ENCODE data around the gene CFAP65. TPM values are rescaled to one million over a fixed set of nuclear protein-coding genes. Genes with fewer than 3 reads are reported as not detected.

CFAP65 gene
- total RNA-seq, 2 donors from 2014 or later: 0.05 to 1.6 TPM

DNA sequence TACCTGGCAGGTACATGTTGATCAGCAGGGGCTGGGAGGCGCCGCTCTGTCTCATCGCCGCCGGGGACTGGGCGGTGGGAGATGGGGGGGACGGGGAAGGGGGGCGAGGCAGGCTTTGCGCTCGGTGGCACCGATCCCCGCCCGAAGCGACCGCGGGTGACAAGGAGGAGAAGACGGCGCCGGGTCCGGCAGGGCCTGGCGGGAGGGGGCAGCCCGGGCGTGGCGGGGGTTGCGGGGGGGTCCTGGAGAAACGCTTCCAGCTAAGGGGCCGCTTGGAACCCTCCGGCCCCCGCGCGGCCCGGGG lies 56.3 kb downstream of the CFAP65 start, which contains the start of gene FEV:
TSS of gene FEV (minus strand) at position 164 of the 304 bp plus-strand sequence. CDS start at position 55, 109 bp downstream.
- Histone ChIP-seq H3K27ac (no peak within 1 kb of the TSS), H3K9me3 (no peaks in the 10 kb centered on the region), H3K9ac (ENCODE audit: low read depth in 2 of 2, low read length in 2 of 2) (no peak within 1 kb of the TSS), H3K4me3 (no peak within 1 kb of the TSS), H3K4me1 (peaks cover 9% of the 10 kb centered on the region), H3K27me3 (peaks cover 90% of the 10 kb centered on the region), H3K36me3 (no peaks in the 10 kb centered on the region)
- intact Hi-C loops (cut with DNase I): no loop called here
- DNase-seq: no peak
- TF ChIP-seq, protein P1, sequence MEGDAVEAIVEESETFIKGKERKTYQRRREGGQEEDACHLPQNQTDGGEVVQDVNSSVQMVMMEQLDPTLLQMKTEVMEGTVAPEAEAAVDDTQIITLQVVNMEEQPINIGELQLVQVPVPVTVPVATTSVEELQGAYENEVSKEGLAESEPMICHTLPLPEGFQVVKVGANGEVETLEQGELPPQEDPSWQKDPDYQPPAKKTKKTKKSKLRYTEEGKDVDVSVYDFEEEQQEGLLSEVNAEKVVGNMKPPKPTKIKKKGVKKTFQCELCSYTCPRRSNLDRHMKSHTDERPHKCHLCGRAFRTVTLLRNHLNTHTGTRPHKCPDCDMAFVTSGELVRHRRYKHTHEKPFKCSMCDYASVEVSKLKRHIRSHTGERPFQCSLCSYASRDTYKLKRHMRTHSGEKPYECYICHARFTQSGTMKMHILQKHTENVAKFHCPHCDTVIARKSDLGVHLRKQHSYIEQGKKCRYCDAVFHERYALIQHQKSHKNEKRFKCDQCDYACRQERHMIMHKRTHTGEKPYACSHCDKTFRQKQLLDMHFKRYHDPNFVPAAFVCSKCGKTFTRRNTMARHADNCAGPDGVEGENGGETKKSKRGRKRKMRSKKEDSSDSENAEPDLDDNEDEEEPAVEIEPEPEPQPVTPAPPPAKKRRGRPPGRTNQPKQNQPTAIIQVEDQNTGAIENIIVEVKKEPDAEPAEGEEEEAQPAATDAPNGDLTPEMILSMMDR (IDR thresholded peaks at IDR 0.05): no peak

DNA sequence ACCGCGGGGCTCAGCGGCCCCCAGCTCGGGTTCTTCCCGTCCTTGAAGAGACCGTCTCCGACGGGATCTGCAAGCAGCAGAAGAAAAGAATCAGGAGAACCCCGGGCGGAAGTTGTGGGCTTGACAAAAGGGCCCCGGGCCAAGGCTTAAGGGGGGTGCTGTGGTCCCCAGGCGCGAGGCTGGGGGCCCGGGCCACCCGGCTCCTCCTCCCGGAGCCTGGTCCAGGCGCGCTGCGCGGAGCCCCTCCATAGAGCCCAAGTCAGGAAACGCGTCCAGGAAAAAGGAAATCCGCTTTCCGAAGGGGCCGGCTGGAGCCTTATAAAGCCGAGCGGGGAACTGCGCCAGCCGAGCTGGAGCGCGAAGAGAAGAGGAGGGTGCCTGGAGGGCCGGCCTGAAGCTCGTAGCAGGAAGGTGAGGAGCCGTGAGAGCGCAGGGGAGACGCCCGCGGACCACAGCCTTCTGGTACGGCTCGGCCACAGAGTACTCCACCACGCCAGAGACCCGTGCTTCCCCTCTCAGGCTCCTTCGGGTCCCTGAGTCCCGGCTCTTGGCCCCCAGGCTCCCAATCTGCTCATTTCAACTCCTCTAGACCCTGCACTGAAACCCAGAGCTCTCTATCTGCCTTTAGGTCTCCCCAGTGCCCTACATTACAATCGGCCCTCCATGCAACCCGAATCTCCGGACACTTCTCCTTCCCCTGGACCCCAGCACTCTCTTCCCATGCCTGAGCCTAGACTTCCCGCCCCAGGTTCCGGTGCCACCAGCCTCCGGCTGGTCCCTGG lies 56.9 kb downstream of the CFAP65 start:
- peaks cover 9% of the 10 kb centered on the region for H3K4me1 ChIP-seq
- no peaks in the 10 kb centered on the region for H3K9me3 ChIP-seq
- H3K9ac ChIP-seq (ENCODE audit: low read depth in 2 of 2, low read length in 2 of 2): no peak overlapping the region
- H3K27me3 ChIP-seq: peaks cover 84% of the 10 kb centered on the region
- no peak overlapping the region for H3K27ac ChIP-seq
- intact Hi-C loops (cut with DNase I): no loop called here
- TF ChIP-seq, protein P1 (IDR thresholded peaks at IDR 0.05): no peak
- H3K36me3 ChIP-seq: no peaks in the 10 kb centered on the region
- no peak overlapping the region for H3K4me3 ChIP-seq
- no peak for DNase-seq

GRCh38 chr2:218983934-218984238 lies 57.4 kb downstream of the CFAP65 start:
- DNase-seq: no peak
- H3K36me3 ChIP-seq: no peaks in the 10 kb centered on the region
- intact Hi-C loops (cut with DNase I): no loop called here
- H3K9me3 ChIP-seq: no peaks in the 10 kb centered on the region
- no peak overlapping the region for H3K27ac ChIP-seq
- TF ChIP-seq, protein P1 (IDR thresholded peaks at IDR 0.05): no peak
- peaks cover 9% of the 10 kb centered on the region for H3K4me1 ChIP-seq
- H3K9ac ChIP-seq (ENCODE audit: low read depth in 2 of 2, low read length in 2 of 2): no peak overlapping the region
- H3K4me3 ChIP-seq: no peak overlapping the region
- H3K27me3 ChIP-seq: peaks cover 82% of the 10 kb centered on the region

DNA sequence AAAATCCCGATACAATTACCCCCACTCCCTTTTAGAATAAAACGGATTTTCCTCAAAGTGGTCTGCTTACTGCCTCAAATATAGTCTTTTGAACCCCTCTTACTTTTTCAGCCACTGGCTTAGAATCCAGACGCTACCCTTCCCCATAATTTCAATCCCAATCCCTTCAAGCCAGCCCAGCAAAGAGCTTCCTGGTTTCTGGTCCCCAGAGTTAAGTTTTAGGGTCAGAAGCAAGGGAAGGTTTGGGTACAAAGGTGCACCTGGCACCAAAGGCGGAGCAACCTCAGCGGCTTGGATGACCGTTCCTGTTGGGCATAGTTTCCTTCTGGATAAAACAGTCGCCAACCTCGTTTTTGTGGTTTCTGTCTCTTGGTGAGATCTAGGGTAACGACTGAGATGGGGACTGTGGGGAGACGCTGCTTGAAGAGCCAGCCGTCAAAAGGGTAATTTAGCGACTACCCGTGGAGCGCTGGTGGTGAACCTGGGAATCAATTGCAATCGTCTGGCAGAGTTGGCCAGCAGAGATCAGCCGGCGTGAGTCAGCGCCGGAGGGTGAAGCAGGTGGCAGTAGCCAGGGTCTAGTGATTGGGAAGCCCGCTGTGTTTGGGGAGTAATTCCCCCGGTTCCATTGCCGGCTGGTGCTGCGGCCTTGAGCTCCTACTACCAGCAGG lies 57.9 kb downstream of the CFAP65 start:
- no peak overlapping the region for H3K27ac ChIP-seq
- H3K36me3 ChIP-seq: no peaks in the 10 kb centered on the region
- H3K9me3 ChIP-seq: no peaks in the 10 kb centered on the region
- TF ChIP-seq, protein P1 (IDR thresholded peaks at IDR 0.05): no peak
- no peak for DNase-seq
- intact Hi-C loops (cut with DNase I): no loop called here
- peaks cover 82% of the 10 kb centered on the region for H3K27me3 ChIP-seq
- H3K4me3 ChIP-seq: no peak overlapping the region
- H3K9ac ChIP-seq (ENCODE audit: low read depth in 2 of 2, low read length in 2 of 2): no peak overlapping the region
- peaks cover 9% of the 10 kb centered on the region for H3K4me1 ChIP-seq

GRCh38 chr2:218982586-218983262 lies 58.6 kb downstream of the CFAP65 start:
- peaks cover 9% of the 10 kb centered on the region for H3K4me1 ChIP-seq
- peaks cover 75% of the 10 kb centered on the region for H3K27me3 ChIP-seq
- H3K27ac ChIP-seq: no peak overlapping the region
- TF ChIP-seq, protein P1 (IDR thresholded peaks at IDR 0.05): no peak
- H3K9ac ChIP-seq (ENCODE audit: low read depth in 2 of 2, low read length in 2 of 2): no peak overlapping the region
- no peak overlapping the region for H3K4me3 ChIP-seq
- no peaks in the 10 kb centered on the region for H3K36me3 ChIP-seq
- intact Hi-C loops (cut with DNase I): no loop called here
- no peaks in the 10 kb centered on the region for H3K9me3 ChIP-seq
- no peak for DNase-seq
